Measurements from ENCODE around the gene EZH2.

The EZH2 gene

DNA sequence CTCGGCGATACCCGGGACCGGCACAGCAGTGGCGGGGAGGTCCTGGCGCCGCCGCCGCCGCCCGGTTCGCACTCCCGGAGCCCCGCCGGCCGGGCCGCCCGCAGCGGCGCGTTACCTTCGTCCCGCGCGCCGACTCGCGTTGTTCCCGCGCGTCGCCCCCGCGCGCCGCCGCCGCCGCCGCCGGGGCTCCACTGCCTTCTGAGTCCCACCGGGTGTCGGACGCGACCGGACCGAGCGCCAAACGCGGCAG is at the start of gene EZH2:
EZH2 (minus strand) TSS at position 243 of the 250 bp plus-strand sequence. CDS start 36,993 bp downstream, outside the sequence.
- DNase-seq, result no peak

DNA sequence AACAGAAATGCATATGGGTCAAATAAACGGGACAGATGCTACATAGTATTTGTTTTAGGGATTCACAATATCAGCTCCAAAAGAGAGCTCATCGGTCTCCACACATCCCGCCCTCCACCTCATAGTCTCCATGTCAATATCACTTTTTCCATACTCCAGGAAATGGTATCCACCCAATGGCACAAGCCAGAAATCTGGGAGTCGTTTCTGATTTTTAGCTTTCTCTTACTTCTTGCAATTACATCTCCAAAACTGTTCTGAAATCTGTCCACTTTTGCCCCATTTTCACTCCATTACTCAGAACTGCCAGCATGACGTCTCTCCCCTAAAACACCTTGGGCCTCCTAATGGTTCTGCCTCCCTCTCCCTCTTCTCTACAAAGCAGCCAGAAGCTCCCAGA is 47.4 kb upstream of the EZH2 start:
- DNase-seq, result no peak

DNA sequence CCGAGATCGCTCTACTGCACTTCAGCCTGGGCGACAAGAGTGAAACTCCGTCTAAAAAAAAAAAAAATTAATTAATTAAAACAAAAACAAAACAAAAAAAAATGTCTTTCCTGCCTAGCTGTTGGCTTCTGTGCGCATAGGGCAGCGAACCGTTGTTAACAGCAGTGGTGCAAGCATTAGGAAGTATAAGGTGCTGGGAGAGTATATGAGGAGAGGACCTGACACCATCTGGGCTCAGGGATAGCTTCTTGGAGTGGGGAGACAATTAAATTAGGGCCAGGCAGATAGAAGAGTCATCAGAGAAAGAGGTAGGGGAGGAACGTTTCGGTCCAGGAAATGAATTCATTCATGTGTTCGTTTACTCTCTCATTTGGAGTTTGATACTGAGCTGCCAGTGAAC is 46.2 kb upstream of the EZH2 start:
- DNase-seq, result no peak

DNA sequence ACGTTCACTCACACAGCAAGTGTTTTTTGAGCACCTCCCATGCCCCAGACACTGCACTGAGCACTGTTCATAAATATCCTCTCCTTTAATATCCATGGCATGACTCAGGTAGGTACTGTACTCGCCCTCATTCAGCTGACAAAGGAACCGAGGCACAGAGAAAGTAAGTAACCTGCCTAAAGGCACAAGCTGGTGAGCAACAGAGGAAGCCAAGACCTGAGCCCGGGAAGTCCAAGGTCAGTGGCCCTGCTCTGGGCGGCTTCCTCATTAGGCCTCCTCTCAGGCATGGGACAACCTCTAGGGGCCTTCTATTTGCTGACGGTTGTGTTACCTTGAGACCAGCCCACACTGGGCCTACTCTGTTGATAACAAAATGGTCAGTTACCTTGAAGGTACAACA is 45.1 kb upstream of the EZH2 start:
- no peak for DNase-seq

DNA sequence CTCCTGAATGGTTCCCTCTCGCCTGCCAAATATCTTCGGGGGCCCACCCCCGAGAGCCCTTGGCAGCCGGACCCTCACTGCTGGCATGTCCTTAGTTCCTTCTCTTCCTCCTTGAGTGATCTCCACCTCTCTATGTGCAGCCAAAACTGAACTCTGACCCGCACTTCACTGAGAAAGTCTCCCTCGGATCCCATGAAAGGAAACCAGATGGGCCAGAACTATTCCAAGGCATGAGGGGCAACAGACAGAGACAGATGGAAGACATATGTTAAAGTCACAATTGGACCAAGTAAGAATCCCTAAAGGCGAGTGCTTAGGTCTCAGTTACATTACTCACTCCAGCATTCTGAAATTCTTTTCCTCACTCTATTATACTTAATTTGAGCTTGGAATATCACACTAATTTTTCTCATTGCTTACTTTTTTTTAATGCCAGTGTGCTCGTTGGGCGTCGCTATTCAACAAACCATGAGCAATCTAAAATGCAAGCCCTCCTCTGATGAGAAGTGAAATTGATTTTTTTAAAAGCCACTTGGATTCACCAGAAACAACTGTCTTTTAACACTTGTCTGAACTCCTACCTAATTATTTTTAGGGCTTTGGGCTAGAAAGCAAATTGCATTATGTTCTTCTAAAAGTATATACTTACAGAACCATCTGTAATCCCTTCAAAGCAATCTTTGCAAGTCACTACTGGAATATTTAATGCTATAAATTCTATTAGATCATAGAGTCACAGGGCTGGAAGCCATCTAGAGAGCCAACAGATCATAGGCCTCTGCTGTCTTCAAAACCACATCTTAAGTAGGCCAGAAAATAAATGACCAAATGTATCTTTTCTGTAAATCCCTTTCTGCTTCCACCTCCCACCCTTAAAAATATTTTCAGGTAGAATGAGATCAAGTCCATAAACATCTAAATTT is 43.3 kb upstream of the EZH2 start:
- no peak for DNase-seq

DNA sequence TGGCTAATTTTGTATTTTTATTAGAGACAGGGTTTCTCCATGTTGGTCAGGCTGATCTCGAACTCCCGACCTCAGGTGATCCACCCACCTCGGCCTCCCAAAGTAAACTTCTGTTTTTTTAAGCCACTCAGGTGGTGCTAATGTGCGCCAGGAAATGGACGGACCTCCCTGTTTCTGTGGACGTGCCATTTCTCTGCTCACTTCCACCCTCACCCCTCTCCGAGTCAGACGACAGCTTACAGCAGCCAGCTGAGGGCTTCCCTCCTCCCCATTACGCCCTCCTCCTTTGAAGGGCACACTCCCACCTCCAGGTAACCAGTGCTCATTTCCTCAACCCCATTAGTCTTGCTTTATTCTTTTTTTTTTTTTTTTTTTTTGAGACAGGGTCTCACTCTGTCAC is 41.7 kb upstream of the EZH2 start:
- DNase-seq, result no peak

DNA sequence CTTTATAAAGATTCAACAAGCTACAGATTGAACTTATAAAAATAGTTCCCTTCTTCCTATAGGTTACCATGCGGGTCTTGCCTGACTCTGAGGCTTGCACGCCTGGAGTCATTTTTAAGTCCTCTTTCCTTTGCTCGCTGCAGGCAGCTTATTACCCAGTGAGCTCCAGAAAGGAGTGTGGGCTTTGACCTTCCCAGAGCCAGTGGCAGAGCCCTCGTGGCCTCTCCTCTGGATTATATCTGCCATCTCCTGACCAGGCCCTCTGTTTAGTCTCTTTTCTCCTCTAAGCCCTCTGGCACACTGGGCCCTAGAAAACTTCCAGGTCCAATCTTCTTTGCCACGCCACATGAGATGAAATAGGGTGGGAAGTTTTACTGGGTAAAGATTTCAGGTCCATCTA is 39.9 kb upstream of the EZH2 start:
- DNase-seq, result no peak

DNA sequence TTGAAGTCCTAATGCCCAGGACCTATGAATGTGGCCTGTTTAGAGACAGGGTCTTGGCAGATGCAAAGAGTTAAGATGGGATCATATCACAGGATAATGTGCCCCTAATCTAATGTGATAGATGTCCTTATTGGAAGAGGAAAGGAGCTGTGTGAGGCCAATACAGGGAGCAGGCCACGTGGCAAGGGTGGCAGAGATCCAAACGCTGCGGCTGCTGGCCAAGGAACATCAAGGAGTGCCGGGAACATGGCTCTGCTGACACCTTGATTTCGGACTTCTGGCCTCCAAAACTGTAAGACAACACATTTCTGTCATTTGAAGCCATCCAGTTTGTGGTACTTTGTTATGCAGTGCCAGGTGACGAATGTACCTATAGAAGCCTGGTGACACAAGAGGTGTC is 37.7 kb upstream of the EZH2 start:
- DNase-seq, result no peak

DNA sequence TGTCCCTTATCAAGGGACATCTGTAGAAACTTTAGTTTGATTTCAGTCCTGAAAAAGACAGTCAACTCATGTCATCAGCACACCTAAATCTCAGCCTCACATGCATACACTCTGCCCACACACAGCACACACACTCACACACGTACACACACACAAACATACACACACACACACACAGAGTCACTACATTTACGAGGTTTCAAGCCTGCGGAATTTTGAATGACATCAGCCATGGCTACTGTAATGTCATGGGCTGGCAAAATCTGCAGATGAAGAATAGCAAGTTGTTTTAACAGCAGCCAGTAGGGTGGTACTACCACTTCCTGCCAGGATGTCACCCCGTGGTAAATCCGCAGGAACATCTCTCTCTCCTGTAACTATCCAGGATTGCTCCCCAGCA is 37.1 kb upstream of the EZH2 start:
- no peak for DNase-seq

DNA sequence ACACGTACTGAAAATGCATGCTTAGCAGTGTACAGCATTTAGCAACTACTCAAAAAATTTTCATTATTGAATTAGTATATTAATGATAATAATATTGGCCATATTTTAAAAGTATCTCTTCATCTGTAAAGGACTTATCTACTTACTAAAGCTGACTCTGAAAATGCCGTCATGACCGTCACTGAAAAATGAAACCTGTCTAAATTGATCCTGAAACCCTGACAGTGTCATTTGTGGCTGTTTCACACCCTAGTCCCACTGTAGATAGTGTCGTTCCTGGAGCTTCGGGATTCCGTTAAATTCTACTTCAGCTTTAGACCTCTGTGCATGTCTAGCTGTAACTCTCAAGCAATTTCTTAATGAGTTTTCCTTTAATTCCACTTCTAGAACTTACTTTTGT is 35.8 kb upstream of the EZH2 start:
- no peak for DNase-seq

DNA sequence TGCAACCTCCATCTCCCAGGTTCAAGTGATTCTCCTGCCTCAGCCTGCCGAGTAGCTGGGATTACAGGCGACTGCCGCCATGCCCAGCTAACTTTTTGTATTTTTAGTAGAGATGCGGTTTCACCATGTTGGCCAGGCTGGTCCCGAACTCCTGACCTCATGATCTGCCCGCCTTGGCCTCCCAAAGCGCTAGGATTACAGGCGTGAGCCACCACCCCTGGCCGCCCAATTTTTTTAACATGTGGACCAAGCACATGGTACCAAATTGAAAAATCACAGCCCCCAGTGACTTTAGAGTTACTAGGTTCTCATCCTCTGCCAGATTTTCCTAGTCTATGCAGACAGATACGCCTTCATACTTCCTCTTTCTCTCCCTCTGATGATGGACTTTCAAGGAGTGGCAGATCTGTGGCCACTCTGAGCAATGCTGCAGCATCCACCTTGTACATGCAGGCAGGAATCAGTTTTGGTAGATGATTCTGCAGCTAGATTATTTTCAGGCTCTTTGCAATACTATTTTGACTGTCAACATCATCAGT is 34.0 kb upstream of the EZH2 start:
- peak; percentile 2 for DNase-seq

DNA sequence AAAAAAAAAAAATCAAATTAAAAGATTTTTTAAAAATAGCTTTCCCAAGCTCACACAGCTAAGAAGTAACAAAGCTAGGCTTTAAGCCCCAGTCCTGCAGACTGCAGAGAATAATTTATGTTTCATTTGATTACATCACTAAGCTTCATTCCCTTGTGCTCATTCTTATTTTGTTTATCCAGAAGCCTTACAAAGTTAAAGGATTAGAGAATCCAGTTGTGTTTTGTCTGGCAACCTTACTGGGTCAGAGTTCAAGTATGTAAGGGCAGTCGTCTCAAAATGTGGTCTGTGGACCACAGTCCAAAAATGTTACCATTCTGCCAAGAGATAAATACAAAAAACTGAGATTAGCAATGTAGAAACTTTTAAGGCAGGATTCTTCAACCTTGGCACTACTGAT is 32.1 kb upstream of the EZH2 start:
- DNase-seq, result peak; percentile 1

DNA sequence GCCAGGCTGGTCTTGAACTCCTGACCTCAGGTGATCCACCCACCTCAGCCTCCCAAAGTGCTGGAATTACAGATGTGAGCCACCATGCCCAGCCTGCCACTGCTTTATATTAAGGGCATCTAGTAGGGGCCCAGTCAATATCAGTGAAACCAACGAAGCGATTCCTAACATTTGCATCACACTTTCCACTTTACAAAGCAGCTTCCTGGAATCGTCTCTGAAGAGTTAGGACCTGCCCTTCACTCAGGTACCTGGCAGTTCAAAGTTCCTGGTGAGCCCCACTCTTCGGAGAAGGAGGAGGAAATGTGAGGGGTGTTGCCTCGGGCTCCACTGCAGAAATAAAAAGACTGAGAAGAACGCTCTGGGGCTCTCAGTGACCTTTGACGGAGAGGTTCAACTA is 31.1 kb upstream of the EZH2 start:
- DNase-seq, result no peak

DNA sequence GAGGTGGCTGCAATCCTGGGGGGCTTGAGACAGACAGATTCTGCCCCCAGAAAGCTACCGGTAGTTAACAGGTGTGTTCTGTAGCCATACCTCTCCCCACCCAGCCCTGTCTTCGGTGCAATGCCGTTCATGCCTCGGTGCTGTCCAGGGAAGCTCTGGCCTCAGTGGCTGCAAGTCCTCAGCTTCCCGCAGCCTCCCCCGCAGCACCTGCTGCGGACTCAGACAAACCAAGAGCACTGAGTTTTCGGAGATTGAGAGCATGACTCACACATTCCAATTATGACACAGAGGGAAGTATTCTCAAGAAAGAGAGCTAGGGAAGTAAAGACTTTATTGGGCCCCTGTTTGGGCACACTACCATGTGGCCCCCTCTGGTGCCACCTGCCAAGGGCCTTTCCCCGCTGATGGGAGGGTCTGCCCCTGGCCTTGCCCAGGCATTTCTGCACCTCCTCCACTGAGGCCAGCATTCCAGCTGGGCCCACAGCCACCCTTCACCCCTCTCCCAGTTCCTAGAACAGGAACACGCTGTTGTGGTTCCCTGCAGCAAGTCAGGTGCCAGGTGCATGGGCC is 30.2 kb upstream of the EZH2 start:
- DNase-seq, result no peak

DNA sequence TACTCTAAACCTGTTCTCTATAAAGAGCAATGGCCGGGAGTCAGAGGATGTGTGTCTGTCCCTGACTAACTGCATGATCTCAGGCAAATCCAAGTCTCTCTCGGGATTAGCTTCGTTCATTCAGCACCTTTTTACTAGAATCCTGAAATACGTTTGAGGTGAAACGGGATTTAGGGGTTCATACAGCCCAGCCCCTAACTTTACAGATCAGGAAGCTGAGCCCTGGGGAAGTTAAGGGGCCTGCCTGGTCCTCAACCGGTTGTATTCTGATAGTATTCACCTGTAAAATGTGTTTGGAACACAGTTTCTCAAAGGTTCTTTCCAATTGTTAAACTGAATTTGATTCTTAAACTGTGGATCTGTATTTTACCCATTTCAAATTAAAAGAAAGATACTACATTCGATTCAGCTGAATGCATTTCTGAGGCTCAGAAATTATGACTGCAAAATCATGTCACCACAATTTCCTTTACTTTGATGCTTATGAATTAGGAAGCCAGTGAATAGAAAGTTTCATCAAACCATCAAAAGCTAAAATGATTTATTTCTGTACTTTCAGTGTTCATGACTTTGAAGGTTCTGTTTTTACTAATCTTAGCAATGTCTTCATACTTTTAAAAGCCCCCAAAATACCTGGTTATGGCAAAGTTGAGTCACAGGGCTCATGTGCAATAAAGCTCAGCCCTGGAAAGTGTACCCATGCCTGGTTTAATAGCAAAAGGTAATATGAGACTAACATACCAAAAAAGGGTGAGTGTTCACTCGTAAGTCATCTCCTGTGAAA is 28.9 kb upstream of the EZH2 start:
- DNase-seq, result no peak

DNA sequence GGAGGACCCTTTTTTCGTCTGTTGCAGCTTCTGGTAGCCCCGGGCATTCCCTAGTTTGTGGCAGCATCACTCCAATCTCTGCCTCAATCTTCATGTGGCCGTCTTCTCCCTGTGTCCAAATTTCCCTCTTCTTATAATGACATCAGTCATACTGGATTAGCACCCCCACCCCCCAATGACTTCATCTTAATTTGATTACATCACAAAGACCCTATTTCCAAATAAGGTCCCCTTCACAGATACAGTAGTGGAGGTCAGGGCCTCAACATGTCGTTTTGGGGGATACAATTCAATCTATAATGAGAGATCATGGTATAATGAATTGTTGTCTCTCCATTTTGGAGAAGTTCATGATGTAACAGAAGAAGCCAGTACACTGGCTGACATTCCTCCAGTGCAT is 28.1 kb upstream of the EZH2 start:
- no peak for DNase-seq

DNA sequence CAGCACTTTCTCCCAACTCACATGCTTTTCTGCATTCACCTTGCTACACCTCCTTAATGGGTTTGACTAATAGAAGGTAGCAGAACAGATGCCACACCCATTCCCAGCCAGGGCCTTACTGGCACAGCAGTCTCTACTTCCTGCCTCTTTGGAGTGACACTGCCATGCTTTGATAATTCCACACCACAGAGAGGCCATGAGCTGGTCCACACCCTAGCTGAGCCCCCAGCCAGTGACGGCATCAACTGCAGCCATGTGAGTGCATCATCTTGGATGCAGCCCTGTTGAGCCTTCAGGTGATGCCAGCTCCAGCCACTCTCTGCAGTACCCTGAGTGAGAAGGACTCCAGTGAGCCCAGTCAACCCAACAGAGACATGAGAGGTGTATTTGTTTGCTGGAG is 27.5 kb upstream of the EZH2 start:
- DNase-seq, result no peak

DNA sequence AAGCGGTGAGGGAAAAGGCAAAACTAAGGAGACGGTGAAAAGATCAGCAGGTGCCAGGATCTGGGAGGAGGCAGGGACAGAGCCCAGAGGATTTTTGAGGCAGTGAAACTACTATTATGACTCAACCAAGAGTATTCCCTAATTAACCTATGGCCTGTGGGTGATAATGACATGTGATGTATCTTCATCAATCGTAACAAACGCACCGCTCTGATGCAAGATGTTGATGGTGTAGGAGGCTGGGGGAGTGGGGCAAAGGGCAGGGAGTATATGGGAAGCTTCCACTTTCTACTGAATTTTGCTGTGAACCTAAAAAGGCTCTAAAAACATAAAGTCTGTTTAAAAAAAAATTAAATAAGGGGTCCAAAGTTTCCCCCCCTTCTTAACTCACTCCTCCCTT is 25.5 kb upstream of the EZH2 start:
- DNase-seq, result no peak

DNA sequence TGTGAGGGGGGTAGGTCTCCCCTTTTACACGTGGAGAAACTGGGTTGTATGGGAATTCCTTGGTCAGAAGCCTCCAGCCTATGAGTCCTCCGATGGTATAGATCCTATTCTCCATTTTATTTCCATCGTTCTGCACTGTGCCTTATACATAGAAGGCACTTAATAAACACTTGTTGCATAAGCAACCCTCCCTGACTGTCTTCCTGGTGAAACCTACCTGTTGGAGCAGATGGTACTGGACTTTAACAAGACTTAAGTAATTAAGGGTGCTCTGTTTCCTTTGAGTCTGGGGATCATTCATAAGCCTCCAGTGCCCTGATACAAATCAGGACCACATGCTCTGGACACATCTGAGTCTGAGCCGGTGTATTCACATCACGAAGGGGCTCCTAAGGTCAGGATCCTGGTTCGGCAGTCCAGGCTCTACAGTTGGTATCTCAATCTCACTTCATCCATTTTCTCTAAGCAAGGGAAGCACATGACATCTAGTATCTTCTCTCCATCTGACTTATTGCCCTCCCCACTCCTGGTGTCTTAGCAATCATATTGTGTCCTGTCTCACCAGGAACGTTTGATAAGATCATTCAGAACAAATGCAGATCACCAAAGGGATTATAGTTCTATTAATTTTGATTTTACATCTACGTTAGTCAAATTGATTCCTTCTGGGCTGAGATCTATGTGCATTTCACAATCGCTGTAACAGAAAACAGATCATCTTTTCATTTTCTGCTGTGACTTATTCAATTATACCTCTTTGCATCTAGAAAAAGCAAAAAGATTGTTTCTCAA is 22.8 kb upstream of the EZH2 start:
- DNase-seq, result no peak

DNA sequence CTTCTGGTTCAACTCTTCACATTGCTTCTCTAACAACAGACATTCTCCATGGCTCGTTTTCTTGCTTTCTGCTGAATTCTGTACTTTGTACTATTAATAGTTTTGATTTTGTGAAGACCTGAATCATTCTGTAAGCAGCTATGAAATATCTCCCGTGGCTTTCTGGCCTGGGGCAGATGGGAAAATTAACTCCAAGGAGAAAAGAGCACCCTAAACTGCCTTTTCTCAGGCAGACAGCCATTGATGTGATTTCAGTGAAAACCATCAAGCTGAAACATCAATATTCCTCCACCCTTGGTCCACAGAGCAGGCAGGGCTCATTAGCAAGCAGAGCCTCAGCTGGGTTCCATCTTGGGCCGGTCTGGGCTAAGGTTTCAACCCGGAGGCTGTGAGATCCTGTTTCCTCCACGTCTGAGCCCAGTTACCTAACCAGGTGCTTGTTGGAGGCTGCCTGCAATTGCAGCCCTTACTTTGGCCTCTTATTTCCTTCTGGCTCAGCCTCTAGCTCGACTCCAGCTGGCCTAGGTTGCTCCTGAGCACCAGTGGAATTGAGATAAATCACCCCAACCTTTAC is 21.1 kb upstream of the EZH2 start:
- DNase-seq, result no peak

DNA sequence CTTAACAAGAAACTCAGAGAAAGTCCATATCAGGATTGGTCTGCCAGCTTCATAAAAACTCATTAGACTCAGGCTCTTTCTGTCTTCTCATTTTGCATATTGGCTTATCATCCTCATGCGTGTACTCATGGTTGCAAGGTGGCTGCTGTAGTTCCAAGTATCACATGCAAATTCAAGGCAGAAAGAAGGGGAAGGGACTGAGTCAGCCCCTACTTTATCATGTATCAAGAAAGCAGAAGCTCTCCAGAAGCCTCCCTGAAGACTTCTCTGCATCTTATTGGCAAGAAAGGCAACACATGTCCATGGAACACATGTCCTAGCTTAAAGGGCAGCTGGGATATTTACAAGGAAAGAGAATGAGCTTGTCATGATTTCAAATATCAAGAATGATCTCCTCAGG is 19.4 kb upstream of the EZH2 start:
- no peak for DNase-seq

DNA sequence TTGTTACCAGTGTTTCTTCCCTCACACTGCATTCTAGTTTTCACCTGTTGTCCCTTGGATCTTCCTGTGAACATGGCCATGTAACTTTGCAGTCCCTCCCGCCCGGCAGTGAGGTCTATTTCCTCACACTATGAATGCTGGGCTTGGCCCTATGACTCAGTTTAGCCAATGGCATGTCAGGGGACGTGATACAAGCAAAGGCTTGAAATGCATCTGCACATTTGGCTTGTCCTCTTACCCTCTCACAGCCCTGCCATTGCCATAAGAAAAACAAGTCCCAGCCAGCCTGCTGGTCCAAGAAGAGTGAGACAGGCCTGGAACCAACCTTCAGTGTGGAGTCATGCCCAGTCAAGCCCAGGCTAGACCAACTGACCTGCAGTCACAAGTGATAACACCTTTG is 17.1 kb upstream of the EZH2 start:
- no peak for DNase-seq

Data from OCI-M1 (cell line).